ENCODE measurements around the gene EEFSEC.
A peak's percentile ranks its signal among the peaks of the same experiment; 100 is the strongest.

EEFSEC gene

GRCh38 chr3:128182656-128183055 lies 29.4 kb downstream of the EEFSEC start:
- no peak for DNase-seq (ENCODE audit: low read depth, low spot score)

GRCh38 chr3:128185630-128186447 lies 32.6 kb downstream of the EEFSEC start:
- no peak for DNase-seq (ENCODE audit: low read depth, low spot score)

GRCh38 chr3:128187495-128187894 lies 34.2 kb downstream of the EEFSEC start:
- DNase-seq (ENCODE audit: low read depth, low spot score): no peak

- DNase-seq (ENCODE audit: low read depth, low spot score): peak; percentile 44
Observed at GRCh38 chr3:128188326-128188725, 35.0 kb downstream of the EEFSEC start.

- DNase-seq (ENCODE audit: low read depth, low spot score): no peak
Observed at GRCh38 chr3:128188956-128189355, 35.7 kb downstream of the EEFSEC start.

- no peak for DNase-seq (ENCODE audit: low read depth, low spot score)
Observed at GRCh38 chr3:128190501-128190900, 37.2 kb downstream of the EEFSEC start.

GRCh38 chr3:128192131-128192530 lies 38.9 kb downstream of the EEFSEC start:
- no peak for DNase-seq (ENCODE audit: low read depth, low spot score)

- no peak for DNase-seq (ENCODE audit: low read depth, low spot score)
Observed at GRCh38 chr3:128193168-128193567, 39.9 kb downstream of the EEFSEC start.

GRCh38 chr3:128194843-128195242 lies 41.6 kb downstream of the EEFSEC start:
- no peak for DNase-seq (ENCODE audit: low read depth, low spot score)

GRCh38 chr3:128195369-128195768 lies 42.1 kb downstream of the EEFSEC start:
- DNase-seq (ENCODE audit: low read depth, low spot score): peak; percentile 20

- DNase-seq (ENCODE audit: low read depth, low spot score): no peak
Observed at GRCh38 chr3:128195802-128196201, 42.5 kb downstream of the EEFSEC start.

GRCh38 chr3:128196647-128197046 lies 43.4 kb downstream of the EEFSEC start:
- no peak for DNase-seq (ENCODE audit: low read depth, low spot score)

GRCh38 chr3:128197855-128198254 lies 44.6 kb downstream of the EEFSEC start:
- DNase-seq (ENCODE audit: low read depth, low spot score): no peak

- DNase-seq (ENCODE audit: low read depth, low spot score): peak; percentile 37
Observed at GRCh38 chr3:128198313-128198712, 45.0 kb downstream of the EEFSEC start.

- no peak for DNase-seq (ENCODE audit: low read depth, low spot score)
Observed at GRCh38 chr3:128199110-128199509, 45.8 kb downstream of the EEFSEC start.

- DNase-seq (ENCODE audit: low read depth, low spot score): no peak
Observed at GRCh38 chr3:128201158-128201755, 48.0 kb downstream of the EEFSEC start.

GRCh38 chr3:128203169-128203568 lies 49.9 kb downstream of the EEFSEC start:
- DNase-seq (ENCODE audit: low read depth, low spot score): no peak

- no peak for DNase-seq (ENCODE audit: low read depth, low spot score)
Observed at GRCh38 chr3:128205558-128206145, 52.4 kb downstream of the EEFSEC start.

GRCh38 chr3:128207951-128208350 lies 54.7 kb downstream of the EEFSEC start:
- DNase-seq (ENCODE audit: low read depth, low spot score): no peak

- no peak for DNase-seq (ENCODE audit: low read depth, low spot score)
Observed at GRCh38 chr3:128210711-128211110, 57.4 kb downstream of the EEFSEC start.

GRCh38 chr3:128214056-128214455 lies 60.8 kb downstream of the EEFSEC start:
- no peak for DNase-seq (ENCODE audit: low read depth, low spot score)

GRCh38 chr3:128215290-128215689 lies 62.0 kb downstream of the EEFSEC start:
- no peak for DNase-seq (ENCODE audit: low read depth, low spot score)
